Keratinocyte (primary cell): Measurements from ENCODE around the gene RASGRF2. TPM values are rescaled to one million over a fixed set of nuclear protein-coding genes. Genes with fewer than 3 reads are reported as not detected.

Experiments used
- DNase-seq: peaks from one replicate; pipeline ENCODE4 v3.0.0-alpha.2; 2011; ENCODE audit warnings: low read depth, missing footprints, low spot score
- FAIRE-seq: peaks from 2 replicates; lab custom pipeline; 2011; peaks lifted over from hg19 to GRCh38; lab: Jason Lieb, UNC
- H2AFZ ChIP-seq: 2 replicates; pipeline ENCODE4 v1.6.0; 2012; ENCODE audit warnings: low read length, control low read depth, inconsistent platforms; ENCODE audit not compliant: control insufficient read depth
- H3K27ac ChIP-seq: 2 replicates; pipeline ENCODE4 v1.5.1; 2011; ENCODE audit warnings: low read length; ENCODE audit not compliant: control insufficient read depth, insufficient read depth
- H3K27me3 ChIP-seq: 3 replicates; pipeline ENCODE4 v1.6.0; 2011; ENCODE audit warnings: low read length; ENCODE audit not compliant: control insufficient read depth, insufficient read depth; ENCODE audit errors: extremely low read depth
- H3K36me3 ChIP-seq, 2 experiments: 2 replicates in 1 of 2; 3 replicates in 1 of 2; pipeline ENCODE4 v1.5.1; 2011; ENCODE audit warnings: low read length in 2 of 2, mild to moderate bottlenecking in 1 of 2; ENCODE audit not compliant: control insufficient read depth in 2 of 2, insufficient read depth in 2 of 2; ENCODE audit errors: extremely low read depth in 1 of 2
- H3K4me1 ChIP-seq: 3 replicates; pipeline ENCODE4 v1.5.1; 2011; ENCODE audit warnings: low read length; ENCODE audit not compliant: control insufficient read depth, insufficient read depth; ENCODE audit errors: extremely low read depth
- H3K4me2 ChIP-seq: 3 replicates; pipeline ENCODE4 v1.6.0; 2011; ENCODE audit warnings: low read depth, low read length; ENCODE audit not compliant: control insufficient read depth, insufficient read depth; ENCODE audit errors: extremely low read depth
- H3K4me3 ChIP-seq, 3 experiments: fragments of 200-600 bp in 1 of 3; sonication (generic) in 1 of 3; 2 replicates in 2 of 3; 3 replicates in 1 of 3; pipeline ENCODE4 v1.5.1; 2011 to 2016; ENCODE audit warnings: low read length in 3 of 3, mild to moderate bottlenecking in 3 of 3, control low read depth in 2 of 3, inconsistent platforms in 1 of 3, low read depth in 1 of 3, mixed read lengths in 1 of 3, mixed run types in 1 of 3, moderate library complexity in 1 of 3; ENCODE audit not compliant: control insufficient read depth in 2 of 3, insufficient read depth in 2 of 3; ENCODE audit errors: extremely low read depth in 1 of 3
- H3K79me2 ChIP-seq: 2 replicates; pipeline ENCODE4 v1.6.0; 2012; ENCODE audit warnings: low read length; ENCODE audit not compliant: control insufficient read depth, insufficient read depth
- H3K9ac ChIP-seq: 3 replicates; pipeline ENCODE4 v1.6.0; 2011; ENCODE audit warnings: low read length; ENCODE audit not compliant: control insufficient read depth, insufficient read depth; ENCODE audit errors: extremely low read depth
- H3K9me1 ChIP-seq: 3 replicates; pipeline ENCODE4 v1.6.0; 2011; ENCODE audit warnings: low read length; ENCODE audit not compliant: control insufficient read depth, insufficient read depth; ENCODE audit errors: extremely low read depth
- H3K9me3 ChIP-seq: 2 replicates; pipeline ENCODE4 v1.5.1; 2012; ENCODE audit warnings: low read depth, low read length; ENCODE audit not compliant: control insufficient read depth
- H4K20me1 ChIP-seq: 3 replicates; pipeline ENCODE4 v1.6.0; 2011; ENCODE audit warnings: low read length; ENCODE audit not compliant: control insufficient read depth, insufficient read depth; ENCODE audit errors: extremely low read depth
- CTCF ChIP-seq, 3 experiments: IDR thresholded peaks in 1 of 3; conservative IDR thresholded peaks in 1 of 3; optimal IDR thresholded peaks in 1 of 3; 2 replicates in 2 of 3; 3 replicates in 1 of 3; pipeline versions ENCODE3 to v1.5.1; 2011; ENCODE audit warnings: low read length in 3 of 3, mild to moderate bottlenecking in 3 of 3, moderate library complexity in 2 of 3, control low read depth in 1 of 3, inconsistent platforms in 1 of 3; ENCODE audit not compliant: insufficient read depth in 2 of 3; ENCODE audit errors: extremely low read depth in 1 of 3
- EZH2 ChIP-seq: IDR thresholded peaks from one replicate; pipeline ENCODE4 v1.6.1; 2012; ENCODE audit warnings: inconsistent platforms, mild to moderate bottlenecking, low read length, moderate library complexity
- dilution Hi-C: fragments of 300-500 bp; cut with MboI; formaldehyde crosslinking; loops from one replicate; pipeline ENCODE4 v1.7.0; 2020; ENCODE audit warnings: low sequenced_read_pairs; ENCODE audit not compliant: extremely low pct_ligation_motif_present
- polyA plus RNA-seq, 5 experiments: library from polyadenylated mRNA; depleted of rRNA in 3 of 5; stranded (reverse) in 3 of 5; stranded (forward) in 1 of 5; unstranded in 1 of 5; fragments of >200 nt; gene quantifications; 1 replicate in 1 of 5; 2 replicates in 3 of 5; 3 replicates in 1 of 5; pipeline versions ENCODE4 v1.2.1 to v1.2.3, GENCODE V29; 2011 to 2012; ENCODE audit warnings: missing spikeins in 2 of 5, low read depth in 1 of 5, low replicate concordance in 1 of 5

RASGRF2 gene
- polyA plus RNA-seq, 1 donor (not counting 4 experiments of a cell fraction or from before 2014, with no cell fraction given): 0.03 TPM

- DNase-seq (no peak), FAIRE-seq (no peak)
- H3K27me3 ChIP-seq: no peaks in the 10 kb centered on the region
- H3K4me1 ChIP-seq: no peaks in the 10 kb centered on the region
- H3K79me2 ChIP-seq: no peaks in the 10 kb centered on the region
- no peak overlapping the region for H3K4me3 ChIP-seq
- H3K36me3 ChIP-seq: no peaks in the 10 kb centered on the region
- no peaks in the 10 kb centered on the region for H4K20me1 ChIP-seq
- TF ChIP-seq EZH2 (no peak), CTCF (optimal IDR thresholded peaks at IDR 0.05 in 1 of 3, IDR thresholded peaks at IDR 0.05 in 1 of 3, conservative IDR thresholded peaks at IDR 0.05 in 1 of 3; ENCODE audit: extremely low read depth in 1 of 3, insufficient read depth in 2 of 3, low read length in 3 of 3) (no peak)
- no peak overlapping the region for H3K4me2 ChIP-seq
- no peaks in the 10 kb centered on the region for H3K9me3 ChIP-seq
- H2AFZ ChIP-seq: no peak overlapping the region
- no peaks in the 10 kb centered on the region for H3K9me1 ChIP-seq
- no peak overlapping the region for H3K27ac ChIP-seq
- no peak overlapping the region for H3K9ac ChIP-seq
- dilution Hi-C loops: no loop called here
Measured at GRCh38 chr5:81216152-81216551, 256.0 kb downstream of the RASGRF2 start.

- Histone ChIP-seq H3K36me3 (no peaks in the 10 kb centered on the region), H4K20me1 (no peaks in the 10 kb centered on the region), H2AFZ (no peak overlapping the region), H3K9me1 (no peaks in the 10 kb centered on the region), H3K9ac (no peak overlapping the region), H3K4me1 (no peaks in the 10 kb centered on the region), H3K79me2 (no peaks in the 10 kb centered on the region), H3K9me3 (no peaks in the 10 kb centered on the region), H3K4me2 (no peak overlapping the region), H3K27ac (no peak overlapping the region), H3K27me3 (no peaks in the 10 kb centered on the region), H3K4me3 (no peak overlapping the region)
- FAIRE-seq (no peak), DNase-seq (no peak)
- TF ChIP-seq CTCF (optimal IDR thresholded peaks at IDR 0.05 in 1 of 3, IDR thresholded peaks at IDR 0.05 in 1 of 3, conservative IDR thresholded peaks at IDR 0.05 in 1 of 3; ENCODE audit: extremely low read depth in 1 of 3, insufficient read depth in 2 of 3, low read length in 3 of 3) (no peak), EZH2 (no peak)
- dilution Hi-C loops: no loop called here
Measured at GRCh38 chr5:81219389-81219788, 259.2 kb downstream of the RASGRF2 start.
